GM23338 (cell line): Measurements from ENCODE around the gene IQCM. TPM values are rescaled to one million over a fixed set of nuclear protein-coding genes. Genes with fewer than 3 reads are reported as not detected.

ENCODE experiments used
- ATAC-seq: fragments of 200-7000 bp; cut with Tn5 transposase; 3 replicates; pipeline ENCODE4 v1.9.1; 2020
- DNase-seq: peaks from one replicate; pipeline ENCODE4 v3.0.0-alpha.2; 2015; ENCODE audit warnings: low spot score
- H2AFZ ChIP-seq: fragments of 200-600 bp; sonication (generic); 2 replicates; pipeline ENCODE4 v1.8.0; 2016; ENCODE audit warnings: antibody characterized with exemption, mild to moderate bottlenecking, moderate library complexity
- H3F3A ChIP-seq: fragments of 200-600 bp; sonication (generic); replicated peaks from 2 replicates; pipeline ENCODE4 v1.8.0; 2017; ENCODE audit warnings: antibody characterized with exemption, mixed run types, low read depth
- H3K27ac ChIP-seq: fragments of 200-600 bp; sonication (generic); 2 replicates; pipeline ENCODE4 v1.6.1; 2016; ENCODE audit warnings: low read depth
- H3K27me3 ChIP-seq: fragments of 200-600 bp; sonication (generic); 2 replicates; pipeline ENCODE4 v1.8.0; 2016; ENCODE audit warnings: mild to moderate bottlenecking, mixed run types, moderate library complexity; ENCODE audit not compliant: insufficient read depth
- H3K36me3 ChIP-seq: fragments of 200-600 bp; sonication (generic); 2 replicates; pipeline ENCODE4 v1.8.0; 2016; ENCODE audit warnings: mild to moderate bottlenecking; ENCODE audit not compliant: insufficient read depth
- H3K4me1 ChIP-seq: fragments of 200-600 bp; sonication (generic); 2 replicates; pipeline ENCODE4 v1.8.0; 2016; ENCODE audit warnings: mild to moderate bottlenecking, moderate library complexity; ENCODE audit not compliant: insufficient read depth
- H3K4me2 ChIP-seq: fragments of 200-600 bp; sonication (generic); 2 replicates; pipeline ENCODE4 v1.7.1; 2017; ENCODE audit warnings: mixed run types
- H3K4me3 ChIP-seq: fragments of 200-600 bp; sonication (generic); 2 replicates; pipeline ENCODE4 v1.6.1; 2016; ENCODE audit warnings: mixed run types
- H3K79me2 ChIP-seq: fragments of 200-600 bp; sonication (generic); replicated peaks from 2 replicates; pipeline ENCODE4 v1.8.0; 2017; ENCODE audit warnings: mild to moderate bottlenecking; ENCODE audit not compliant: insufficient read depth
- H3K9me2 ChIP-seq: fragments of 200-600 bp; sonication (generic); 2 replicates; pipeline ENCODE4 v1.8.0; 2017; ENCODE audit not compliant: insufficient read depth
- H4K20me1 ChIP-seq: fragments of 200-600 bp; sonication (generic); replicated peaks from 2 replicates; pipeline ENCODE4 v1.8.0; 2017; ENCODE audit warnings: mild to moderate bottlenecking; ENCODE audit not compliant: insufficient read depth
- H3K27ac Mint-ChIP-seq: 2 replicates; pipeline ENCODE4 v1.8.0; 2020; ENCODE audit warnings: inconsistent platforms, mild to moderate bottlenecking, moderate library complexity, mixed read lengths
- H3K27me3 Mint-ChIP-seq: 3 replicates; pipeline ENCODE4 v1.8.0; 2022; ENCODE audit warnings: low read depth, mild to moderate bottlenecking, moderate library complexity, mixed read lengths, inconsistent platforms; ENCODE audit not compliant: insufficient read depth, poor library complexity
- H3K36me3 Mint-ChIP-seq: 3 replicates; pipeline ENCODE4 v1.8.0; 2021; ENCODE audit warnings: low read depth, mild to moderate bottlenecking, inconsistent platforms, moderate library complexity, mixed read lengths
- H3K4me1 Mint-ChIP-seq: 3 replicates; pipeline ENCODE4 v1.8.0; 2020; ENCODE audit warnings: mild to moderate bottlenecking, inconsistent platforms, mixed read lengths
- H3K4me3 Mint-ChIP-seq: 3 replicates; pipeline ENCODE4 v1.8.0; 2021; ENCODE audit warnings: moderate library complexity, mild to moderate bottlenecking, inconsistent platforms, mixed read lengths
- H3K9me3 Mint-ChIP-seq: 3 replicates; pipeline ENCODE4 v1.8.0; 2020; ENCODE audit warnings: moderate library complexity, mild to moderate bottlenecking, inconsistent platforms, mixed read lengths
- CREB1 ChIP-seq: fragments of 250-450 bp; sonication (Bioruptor Pico); IDR thresholded peaks from 2 replicates; pipeline ENCODE4 v1.5.0; 2020; ENCODE audit warnings: low read depth, mild to moderate bottlenecking, moderate library complexity
- CTCF ChIP-seq, 2 experiments: fragments of 200-600 bp in 1 of 2; sonication (generic) in 1 of 2; conservative IDR thresholded peaks; 2 replicates each; pipeline versions ENCODE4 v1.5.1 to v1.6.1; 2016 to 2017; ENCODE audit warnings: antibody characterized with exemption in 2 of 2, low read depth in 2 of 2, mild to moderate bottlenecking in 2 of 2, moderate library complexity in 1 of 2
- ETS1 ChIP-seq: IDR thresholded peaks from 2 replicates; pipeline ENCODE4 v1.6.1; 2016; ENCODE audit warnings: antibody characterized with exemption
- EZH2 ChIP-seq: fragments of 200-600 bp; sonication (generic); IDR thresholded peaks from one replicate; pipeline ENCODE4 v1.8.0; 2017; ENCODE audit warnings: antibody characterized with exemption, mild to moderate bottlenecking, low read depth; ENCODE audit not compliant: unreplicated experiment
- EZH2phosphoT487 ChIP-seq: fragments of 200-600 bp; sonication (generic); IDR thresholded peaks from one replicate; pipeline ENCODE4 v1.8.1; 2018; ENCODE audit warnings: antibody characterized with exemption; ENCODE audit not compliant: unreplicated experiment
- JUNB ChIP-seq: IDR thresholded peaks from one replicate; pipeline ENCODE4 v1.6.1; 2016; ENCODE audit warnings: antibody characterized with exemption; ENCODE audit not compliant: unreplicated experiment
- NANOG ChIP-seq: IDR thresholded peaks from 2 replicates; pipeline ENCODE4 v1.6.1; 2016; ENCODE audit warnings: antibody characterized with exemption, borderline replicate concordance
- POLR2AphosphoS5 ChIP-seq: IDR thresholded peaks from 2 replicates; pipeline ENCODE4 v1.6.1; 2016; ENCODE audit warnings: antibody characterized with exemption, low read depth
- REST ChIP-seq: IDR thresholded peaks from one replicate; pipeline ENCODE4 v1.6.1; 2018; ENCODE audit warnings: antibody characterized with exemption; ENCODE audit not compliant: unreplicated experiment
- STAT1 ChIP-seq: IDR thresholded peaks from one replicate; pipeline ENCODE4 v1.6.1; 2016; ENCODE audit warnings: antibody characterized with exemption; ENCODE audit not compliant: unreplicated experiment
- ZNF114 ChIP-seq: fragments of 250-450 bp; sonication (Bioruptor Pico); IDR thresholded peaks from 2 replicates; pipeline ENCODE4 v1.5.0; 2020; ENCODE audit warnings: mild to moderate bottlenecking, moderate library complexity
- ZNF331 ChIP-seq: fragments of 250-450 bp; sonication (Bioruptor Pico); IDR thresholded peaks from 2 replicates; pipeline ENCODE4 v1.5.0; 2020; ENCODE audit warnings: low read depth, mild to moderate bottlenecking, moderate library complexity
- polyA plus RNA-seq: library from polyadenylated mRNA; unstranded; fragments of >200 nt; fragmentation: Nextera tagmentation; extraction: Ambion mirVana; gene quantifications from 2 replicates; pipeline ENCODE4 v1.2.1, GENCODE V29; 2016
- total RNA-seq: library from RNA; depleted of rRNA; stranded (reverse); fragments of >200 nt; shearing (Covaris generic); gene quantifications from 2 replicates; pipeline ENCODE4 v1.2.3, GENCODE V29; 2014
- TF ChIP-seq, protein P1 (sequence below): fragments of 250-450 bp; sonication (Bioruptor Pico); IDR thresholded peaks from 2 replicates; pipeline ENCODE4 v1.5.0; 2020; ENCODE audit warnings: mild to moderate bottlenecking, moderate library complexity

Gene IQCM
- total and polyA plus RNA-seq, 2 experiments from 2014 or later = not detected

DNA sequence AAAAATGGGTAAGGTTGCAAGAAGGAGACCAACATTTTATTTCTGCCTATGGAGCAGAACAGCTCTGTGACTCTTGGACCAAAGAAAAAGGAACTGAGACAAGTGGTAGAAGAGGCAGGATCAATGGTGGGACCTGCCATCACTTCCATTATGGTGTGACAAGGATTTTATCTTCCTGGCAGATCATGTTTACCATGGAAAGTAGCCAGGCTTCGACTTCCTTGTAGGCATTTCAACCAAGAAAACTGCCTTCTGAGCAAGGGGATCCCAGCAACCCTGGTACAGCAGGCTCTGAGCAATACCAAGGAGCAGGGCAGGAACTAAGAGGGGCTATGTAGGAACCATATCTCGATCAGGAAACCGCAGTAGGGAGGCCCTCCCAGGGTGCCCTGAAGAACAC lies 317.4 kb downstream of the IQCM start:
- Histone ChIP-seq H3K79me2 (no peaks in the 10 kb centered on the region), H3K4me1 (no peaks in the 10 kb centered on the region), H3F3A (no peaks in the 10 kb centered on the region), H3K9me2 (0 out of 2 replicates have a peak, but pooled peaks cover 11% of the 10 kb centered on the region), H3K27me3 (no peaks in the 10 kb centered on the region), H3K4me2 (no peak overlapping the region), H3K4me3 (no peak overlapping the region), H4K20me1 (no peaks in the 10 kb centered on the region), H3K36me3 (no peaks in the 10 kb centered on the region), H3K27ac (no peak overlapping the region), H2AFZ (no peak overlapping the region)
- peak overlapping the region; percentile 33; the same call in 1 of the 2 replicates for H3K27ac Mint-ChIP-seq
- no peak for ATAC-seq
- H3K9me3 Mint-ChIP-seq = no peaks in the 10 kb centered on the region
- no peak overlapping the region for H3K4me3 Mint-ChIP-seq
- peaks cover 7% of the 10 kb centered on the region for H3K27me3 Mint-ChIP-seq
- H3K36me3 Mint-ChIP-seq = no peaks in the 10 kb centered on the region; the same call in 2 of the 3 replicates
- TF ChIP-seq REST = no peak
- TF ChIP-seq, protein P1, sequence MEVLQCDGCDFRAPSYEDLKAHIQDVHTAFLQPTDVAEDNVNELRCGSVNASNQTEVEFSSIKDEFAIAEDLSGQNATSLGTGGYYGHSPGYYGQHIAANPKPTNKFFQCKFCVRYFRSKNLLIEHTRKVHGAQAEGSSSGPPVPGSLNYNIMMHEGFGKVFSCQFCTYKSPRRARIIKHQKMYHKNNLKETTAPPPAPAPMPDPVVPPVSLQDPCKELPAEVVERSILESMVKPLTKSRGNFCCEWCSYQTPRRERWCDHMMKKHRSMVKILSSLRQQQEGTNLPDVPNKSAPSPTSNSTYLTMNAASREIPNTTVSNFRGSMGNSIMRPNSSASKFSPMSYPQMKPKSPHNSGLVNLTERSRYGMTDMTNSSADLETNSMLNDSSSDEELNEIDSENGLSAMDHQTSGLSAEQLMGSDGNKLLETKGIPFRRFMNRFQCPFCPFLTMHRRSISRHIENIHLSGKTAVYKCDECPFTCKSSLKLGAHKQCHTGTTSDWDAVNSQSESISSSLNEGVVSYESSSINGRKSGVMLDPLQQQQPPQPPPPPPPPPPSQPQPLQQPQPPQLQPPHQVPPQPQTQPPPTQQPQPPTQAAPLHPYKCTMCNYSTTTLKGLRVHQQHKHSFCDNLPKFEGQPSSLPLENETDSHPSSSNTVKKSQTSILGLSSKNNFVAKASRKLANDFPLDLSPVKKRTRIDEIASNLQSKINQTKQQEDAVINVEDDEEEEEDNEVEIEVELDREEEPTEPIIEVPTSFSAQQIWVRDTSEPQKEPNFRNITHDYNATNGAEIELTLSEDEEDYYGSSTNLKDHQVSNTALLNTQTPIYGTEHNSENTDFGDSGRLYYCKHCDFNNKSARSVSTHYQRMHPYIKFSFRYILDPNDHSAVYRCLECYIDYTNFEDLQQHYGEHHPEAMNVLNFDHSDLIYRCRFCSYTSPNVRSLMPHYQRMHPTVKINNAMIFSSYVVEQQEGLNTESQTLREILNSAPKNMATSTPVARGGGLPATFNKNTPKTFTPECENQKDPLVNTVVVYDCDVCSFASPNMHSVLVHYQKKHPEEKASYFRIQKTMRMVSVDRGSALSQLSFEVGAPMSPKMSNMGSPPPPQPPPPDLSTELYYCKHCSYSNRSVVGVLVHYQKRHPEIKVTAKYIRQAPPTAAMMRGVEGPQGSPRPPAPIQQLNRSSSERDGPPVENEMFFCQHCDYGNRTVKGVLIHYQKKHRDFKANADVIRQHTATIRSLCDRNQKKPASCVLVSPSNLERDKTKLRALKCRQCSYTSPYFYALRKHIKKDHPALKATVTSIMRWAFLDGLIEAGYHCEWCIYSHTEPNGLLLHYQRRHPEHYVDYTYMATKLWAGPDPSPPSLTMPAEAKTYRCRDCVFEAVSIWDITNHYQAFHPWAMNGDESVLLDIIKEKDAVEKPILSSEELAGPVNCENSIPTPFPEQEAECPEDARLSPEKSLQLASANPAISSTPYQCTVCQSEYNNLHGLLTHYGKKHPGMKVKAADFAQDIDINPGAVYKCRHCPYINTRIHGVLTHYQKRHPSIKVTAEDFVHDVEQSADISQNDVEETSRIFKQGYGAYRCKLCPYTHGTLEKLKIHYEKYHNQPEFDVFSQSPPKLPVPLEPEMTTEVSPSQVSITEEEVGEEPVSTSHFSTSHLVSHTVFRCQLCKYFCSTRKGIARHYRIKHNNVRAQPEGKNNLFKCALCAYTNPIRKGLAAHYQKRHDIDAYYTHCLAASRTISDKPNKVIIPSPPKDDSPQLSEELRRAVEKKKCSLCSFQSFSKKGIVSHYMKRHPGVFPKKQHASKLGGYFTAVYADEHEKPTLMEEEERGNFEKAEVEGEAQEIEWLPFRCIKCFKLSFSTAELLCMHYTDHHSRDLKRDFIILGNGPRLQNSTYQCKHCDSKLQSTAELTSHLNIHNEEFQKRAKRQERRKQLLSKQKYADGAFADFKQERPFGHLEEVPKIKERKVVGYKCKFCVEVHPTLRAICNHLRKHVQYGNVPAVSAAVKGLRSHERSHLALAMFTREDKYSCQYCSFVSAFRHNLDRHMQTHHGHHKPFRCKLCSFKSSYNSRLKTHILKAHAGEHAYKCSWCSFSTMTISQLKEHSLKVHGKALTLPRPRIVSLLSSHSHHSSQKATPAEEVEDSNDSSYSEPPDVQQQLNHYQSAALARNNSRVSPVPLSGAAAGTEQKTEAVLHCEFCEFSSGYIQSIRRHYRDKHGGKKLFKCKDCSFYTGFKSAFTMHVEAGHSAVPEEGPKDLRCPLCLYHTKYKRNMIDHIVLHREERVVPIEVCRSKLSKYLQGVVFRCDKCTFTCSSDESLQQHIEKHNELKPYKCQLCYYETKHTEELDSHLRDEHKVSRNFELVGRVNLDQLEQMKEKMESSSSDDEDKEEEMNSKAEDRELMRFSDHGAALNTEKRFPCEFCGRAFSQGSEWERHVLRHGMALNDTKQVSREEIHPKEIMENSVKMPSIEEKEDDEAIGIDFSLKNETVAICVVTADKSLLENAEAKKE (CRISPR knock-in tag) = no peak
- TF ChIP-seq EZH2 = no peak
- TF ChIP-seq JUNB = no peak
- no peak for TF ChIP-seq NANOG
- TF ChIP-seq CTCF (conservative IDR thresholded peaks at IDR 0.05; ENCODE audit: low read depth in 2 of 2) = no peak
- TF ChIP-seq STAT1 = no peak
- TF ChIP-seq ZNF331 (CRISPR knock-in tag) = no peak
- TF ChIP-seq EZH2phosphoT487 = no peak
- no peak for TF ChIP-seq ETS1
- no peak for TF ChIP-seq POLR2AphosphoS5
- no peak for TF ChIP-seq ZNF114 (CRISPR knock-in tag)
- no peak for TF ChIP-seq CREB1
- DNase-seq = no peak
- peaks cover 4% of the 10 kb centered on the region; the same call in 2 of the 3 replicates for H3K4me1 Mint-ChIP-seq
